MCF 10A (cell line): Measurements from ENCODE around the gene TPT1. TPM values are rescaled to one million over a fixed set of nuclear protein-coding genes. Genes with fewer than 3 reads are reported as not detected.
"Not testable (repeated sequence)": the region's sequence is repeated elsewhere in the genome, so short reads cannot be mapped to it uniquely, and the experiment has no call there.

Source experiments
- Bru-seq: library from RNA; stranded (reverse); fragments of 400-500 nt; gene quantifications from one replicate; lab custom pipeline; 2021; lab: Mats Ljungman, UMichigan
- BruChase-seq, 2 experiments: library from RNA; stranded (reverse); fragments of 400-500 nt; gene quantifications; one replicate each; lab custom pipeline; 2021; lab: Mats Ljungman, UMichigan
- BruUV-seq: library from RNA; stranded (reverse); fragments of 400-500 nt; replicated peaks from 2 replicates; lab custom pipeline; 2021; lab: Mats Ljungman, UMichigan
- CTCF ChIA-PET: fragments of 300-600 bp; sonication (Branson Sonifier 250); formaldehyde crosslinking; extraction: SDS; loops from one replicate; lab custom pipeline; 2021; ENCODE audit warnings: antibody characterized with exemption, inconsistent platforms; lab: Yijun Ruan, JAX
- POLR2A ChIA-PET: fragments of 300-600, 350-650 bp; sonication (Branson Sonifier 250); formaldehyde crosslinking; extraction: SDS; loops from one replicate; lab custom pipeline; 2020; ENCODE audit warnings: antibody characterized with exemption, inconsistent platforms; lab: Yijun Ruan, JAX
- DNase-seq: peaks from one replicate; pipeline ENCODE4 v3.0.0-alpha.2; 2018; ENCODE audit not compliant: unreplicated experiment
- H3K27ac Mint-ChIP-seq: one replicate; pipeline ENCODE4 v1.8.0; 2022; ENCODE audit warnings: mild to moderate bottlenecking, low read depth, mixed read lengths; ENCODE audit not compliant: unreplicated experiment
- H3K27me3 Mint-ChIP-seq: one replicate; pipeline ENCODE4 v1.8.0; 2022; ENCODE audit warnings: mixed read lengths; ENCODE audit not compliant: insufficient read depth, unreplicated experiment
- H3K36me3 Mint-ChIP-seq: one replicate; pipeline ENCODE4 v1.8.0; 2022; ENCODE audit warnings: mild to moderate bottlenecking, moderate library complexity, mixed read lengths; ENCODE audit not compliant: insufficient read depth, unreplicated experiment
- H3K4me1 Mint-ChIP-seq: one replicate; pipeline ENCODE4 v1.8.0; 2022; ENCODE audit warnings: mixed read lengths; ENCODE audit not compliant: insufficient read depth, unreplicated experiment
- H3K4me3 Mint-ChIP-seq: one replicate; pipeline ENCODE4 v1.8.0; 2022; ENCODE audit warnings: mild to moderate bottlenecking, moderate library complexity, mixed read lengths; ENCODE audit not compliant: unreplicated experiment
- H3K9me3 Mint-ChIP-seq: one replicate; pipeline ENCODE4 v1.8.0; 2022; ENCODE audit warnings: mixed read lengths; ENCODE audit not compliant: unreplicated experiment
- CTCF ChIP-seq: fragments of 200-600 bp; IDR thresholded peaks from one replicate; pipeline ENCODE4 v1.8.0; 2022; ENCODE audit warnings: antibody characterized with exemption, mild to moderate bottlenecking; ENCODE audit not compliant: unreplicated experiment
- intact Hi-C: fragments of 100-400 bp; cut with micrococcal nuclease; formaldehyde crosslinking; loops from 2 replicates; pipeline ENCODE4 v1.14.1; 2022
- long read RNA-seq: library from polyadenylated mRNA; stranded (forward); transcript quantifications from one replicate; pipeline ENCODE4 v2.0.0, GENCODE V29; 2022
- total RNA-seq: library from RNA; stranded (reverse); gene quantifications from 2 replicates; pipeline ENCODE4 v1.2.3, GENCODE V29; 2022

The TPT1 gene
- total RNA-seq: 4,896 and 5,827 TPM in 2 replicates
- percentile 100 among the genes with signal in this experiment for Bru-seq, nascent RNA
- percentile 100 among the genes with signal in this experiment for BruChase-seq, experiment 1, labeled RNA remaining after a 6-hour chase
- BruChase-seq, experiment 2, labeled RNA remaining after a 2-hour chase: percentile 100 among the genes with signal in this experiment
- long read RNA-seq, full-length matches to known transcripts: 1,093 of 1,177 reads
- long read RNA-seq, partial matches to known transcripts: 37 of 1,177 reads
- long read RNA-seq, other reads (novel, unspliced or antisense): 47 of 1,177 reads

GRCh38 chr13:45341034-45341798 is at the start of gene TPT1:
Gene TPT1 (minus strand): TSS chr13:45341183. CDS start chr13:45341069, 114 bp downstream.
- H3K4me3 Mint-ChIP-seq: peak within 1 kb of the TSS; percentile 89
- intact Hi-C loops: loop anchor here (1.0 kb wide), 1 partner anchor 26 kb away; no protein-coding TSS in a partner anchor
- H3K4me1 Mint-ChIP-seq: peaks cover 28% of the 10 kb centered on the region
- H3K27me3 Mint-ChIP-seq: no peaks in the 10 kb centered on the region
- TF ChIP-seq CTCF: no peak
- no TSS peak for BruUV-seq
- H3K36me3 Mint-ChIP-seq: peaks cover 82% of the 10 kb centered on the region
- peak; percentile 99 for DNase-seq
- CTCF ChIA-PET: interaction anchor here (0.6 to 2.0 kb wide), 10 partner anchors 26 to 858 kb away, joined by 3 to 6 read pairs (median 4); no protein-coding TSS in a partner anchor
- H3K27ac Mint-ChIP-seq: peak within 1 kb of the TSS; percentile 95
- H3K9me3 Mint-ChIP-seq: no peaks in the 10 kb centered on the region
- POLR2A ChIA-PET: interaction anchor here (0.6 to 5.2 kb wide), 47 partner anchors 10 to 1255 kb away, joined by 3 to 104 read pairs (median 5); partner anchors contain the start of genes COG3, GTF2F2 and SLC25A30

DNA sequence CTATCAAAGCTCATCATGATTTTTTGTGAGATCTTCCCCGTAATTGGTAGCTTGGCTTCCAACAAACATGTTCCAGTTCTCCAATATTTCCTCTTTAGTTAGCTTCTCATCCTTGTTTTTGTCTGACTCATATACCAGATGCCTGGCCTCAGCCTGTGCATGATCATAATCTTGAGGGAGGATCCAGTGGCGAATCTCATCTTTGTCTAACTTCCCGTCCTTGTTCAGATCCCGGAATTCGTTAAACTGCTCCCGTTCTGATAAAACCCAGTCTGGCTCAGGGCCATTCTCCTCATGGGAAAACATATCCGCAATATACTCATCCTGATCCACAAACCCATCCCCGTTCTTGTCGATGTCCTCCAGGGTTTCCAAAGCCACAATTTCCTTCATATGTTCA is 49.4 kb upstream of the TPT1 start:
- H3K4me1 Mint-ChIP-seq, DNase-seq, intact Hi-C loops, H3K9me3 Mint-ChIP-seq, H3K4me3 Mint-ChIP-seq, H3K27me3 Mint-ChIP-seq, BruUV-seq, H3K27ac Mint-ChIP-seq, POLR2A ChIA-PET: not testable (repeated sequence)
- peaks cover 20% of the 10 kb centered on the region for H3K36me3 Mint-ChIP-seq
- CTCF ChIA-PET: interaction anchor here (6.2 kb wide), 1 partner anchor 20 kb away, joined by 74 read pairs; no protein-coding TSS in a partner anchor

GRCh38 chr13:45388664-45389063 is 47.7 kb upstream of the TPT1 start:
- no peaks in the 10 kb centered on the region for H3K4me1 Mint-ChIP-seq
- TF ChIP-seq CTCF: no peak
- ChIA-PET CTCF (interaction anchor here (0.6 to 1.8 kb wide), 3 partner anchors 10 to 357 kb away, joined by 3 to 9 read pairs (median 3); no protein-coding TSS in a partner anchor), POLR2A (interaction anchor here (0.6 to 0.9 kb wide), 4 partner anchors 28 to 895 kb away, joined by 3 to 5 read pairs (median 3); no protein-coding TSS in a partner anchor)
- intact Hi-C loops: no loop called here
- no peaks in the 10 kb centered on the region for H3K9me3 Mint-ChIP-seq
- peaks cover 8% of the 10 kb centered on the region for H3K36me3 Mint-ChIP-seq
- no peak overlapping the region for H3K27ac Mint-ChIP-seq
- H3K4me3 Mint-ChIP-seq: no peak overlapping the region
- H3K27me3 Mint-ChIP-seq: no peaks in the 10 kb centered on the region
- no peak for DNase-seq
- no TSS peak for BruUV-seq

GRCh38 chr13:45386892-45387575 is 46.1 kb upstream of the TPT1 start:
- H3K27me3 Mint-ChIP-seq, intact Hi-C loops, H3K4me1 Mint-ChIP-seq, H3K4me3 Mint-ChIP-seq, H3K36me3 Mint-ChIP-seq, H3K27ac Mint-ChIP-seq, BruUV-seq, H3K9me3 Mint-ChIP-seq, DNase-seq: not testable (repeated sequence)
- ChIA-PET POLR2A (interaction anchor here (0.6 to 0.8 kb wide), 4 partner anchors 19 to 47 kb away, joined by 3 to 4 read pairs (median 4); partner anchors contain the start of genes SLC25A30 and TPT1), CTCF (interaction anchor here (0.6 to 1.8 kb wide), 2 partner anchors 16 to 345 kb away, joined by 9 read pairs; no protein-coding TSS in a partner anchor)
